Peyer's patch (tissue), 4 donors: Measurements from ENCODE around the gene MYL7. TPM values are rescaled to one million over a fixed set of nuclear protein-coding genes. Genes with fewer than 3 reads are reported as not detected.
A peak's percentile ranks its signal among the peaks of the same experiment; 100 is the strongest.

ENCODE experiments used
- DNase-seq, 3 donors: peaks; one replicate each; pipeline ENCODE4 v3.0.0-alpha.2; 2017 to 2019
- H3K27ac ChIP-seq, 4 donors: fragments of 200-600 bp; sonication (generic); one replicate each; pipeline ENCODE4 v1.5.1; 2016 to 2019
- H3K27me3 ChIP-seq, 2 donors: fragments of 200-600 bp; sonication (generic); one replicate each; pipeline ENCODE4 v1.5.1; 2019
- H3K36me3 ChIP-seq, 3 donors: fragments of 200-600 bp; sonication (generic); one replicate each; pipeline ENCODE4 v1.5.1; 2016 to 2019
- H3K4me1 ChIP-seq, 4 donors: fragments of 200-600 bp; sonication (generic); one replicate each; pipeline ENCODE4 v1.5.1; 2016 to 2019
- H3K4me3 ChIP-seq, 4 donors: fragments of 200-600 bp; sonication (generic); 1 replicate in 3 of 4; 2 replicates in 1 of 4; pipeline ENCODE4 v1.5.1; 2016 to 2019; ENCODE audit warnings: mild to moderate bottlenecking in 1 of 4
- H3K9me3 ChIP-seq, 4 donors: fragments of 200-600 bp; sonication (generic); one replicate each; pipeline ENCODE4 v1.5.1; 2016 to 2019; ENCODE audit warnings: mild to moderate bottlenecking in 1 of 4
- CTCF ChIP-seq, 6 experiments: fragments of 450-650 bp in 4 of 6; fragments of 200-600 bp in 2 of 6; sonication (generic) in 1 of 6; IDR thresholded peaks; one replicate each; pipeline ENCODE4 v1.5.1; 2017 to 2019; ENCODE audit warnings: antibody characterized with exemption in 6 of 6, mild to moderate bottlenecking in 3 of 6, moderate library complexity in 1 of 6
- POLR2A ChIP-seq, 2 donors: fragments of 450-650 bp; IDR thresholded peaks; one replicate each; pipeline ENCODE4 v1.5.1; 2017; ENCODE audit warnings: antibody characterized with exemption in 2 of 2, mild to moderate bottlenecking in 2 of 2, moderate library complexity in 2 of 2
- total RNA-seq, 4 donors: library from RNA; depleted of rRNA; stranded (reverse); fragments of >200 nt; gene quantifications; one replicate each; pipeline ENCODE4 v1.1.0, GENCODE V29; 2016

The MYL7 gene
- total RNA-seq, 4 donors from 2014 or later: not detected

GRCh38 chr7:44187636-44188416, 46.7 kb upstream of the MYL7 start:
- H3K27me3 ChIP-seq: no peaks in the 10 kb centered on the region
- H3K4me1 ChIP-seq: no peaks in the 10 kb centered on the region
- H3K9me3 ChIP-seq: peaks cover 0 to 1% (median 0%) of the 10 kb centered on the region in 4 donors
- no peak for DNase-seq
- no peak overlapping the region for H3K27ac ChIP-seq
- H3K36me3 ChIP-seq: no peaks in the 10 kb centered on the region
- TF ChIP-seq POLR2A (IDR thresholded peaks at IDR 0.05) (no peak), CTCF (IDR thresholded peaks at IDR 0.05) (no peak)
- H3K4me3 ChIP-seq: no peak overlapping the region

- Histone ChIP-seq H3K36me3 (no peaks in the 10 kb centered on the region), H3K9me3 (peaks cover 0 to 4% (median 0%) of the 10 kb centered on the region in 4 donors), H3K4me3 (no peak overlapping the region), H3K4me1 (no peaks in the 10 kb centered on the region), H3K27me3 (no peaks in the 10 kb centered on the region), H3K27ac (no peak overlapping the region)
- no peak for TF ChIP-seq CTCF (IDR thresholded peaks at IDR 0.05)
- no peak for TF ChIP-seq POLR2A (IDR thresholded peaks at IDR 0.05)
- peak in 1 of 3 donors; percentile 6 for DNase-seq
Observed at GRCh38 chr7:44186736-44187135, 45.6 kb upstream of the MYL7 start.

GRCh38 chr7:44185729-44186128, 44.6 kb upstream of the MYL7 start:
- no peak overlapping the region for H3K27ac ChIP-seq
- DNase-seq: no peak
- H3K9me3 ChIP-seq: peaks cover 0 to 4% (median 0%) of the 10 kb centered on the region in 4 donors
- H3K27me3 ChIP-seq: no peaks in the 10 kb centered on the region
- TF ChIP-seq POLR2A (IDR thresholded peaks at IDR 0.05): no peak
- no peak for TF ChIP-seq CTCF (IDR thresholded peaks at IDR 0.05)
- no peaks in the 10 kb centered on the region for H3K36me3 ChIP-seq
- no peak overlapping the region for H3K4me3 ChIP-seq
- no peaks in the 10 kb centered on the region for H3K4me1 ChIP-seq

- no peaks in the 10 kb centered on the region for H3K36me3 ChIP-seq
- TF ChIP-seq CTCF (IDR thresholded peaks at IDR 0.05): no peak
- no peak for TF ChIP-seq POLR2A (IDR thresholded peaks at IDR 0.05)
- DNase-seq: no peak
- H3K27ac ChIP-seq: no peak overlapping the region
- peaks cover 0 to 4% (median 0%) of the 10 kb centered on the region in 4 donors for H3K9me3 ChIP-seq
- H3K4me3 ChIP-seq: no peak overlapping the region
- no peaks in the 10 kb centered on the region for H3K27me3 ChIP-seq
- no peaks in the 10 kb centered on the region for H3K4me1 ChIP-seq
Observed at GRCh38 chr7:44184873-44185446, 43.8 kb upstream of the MYL7 start.

GRCh38 chr7:44184206-44184872, 43.2 kb upstream of the MYL7 start:
- Histone ChIP-seq H3K4me3 (no peak overlapping the region), H3K36me3 (no peaks in the 10 kb centered on the region), H3K9me3 (peaks cover 0 to 4% (median 0%) of the 10 kb centered on the region in 4 donors), H3K27me3 (no peaks in the 10 kb centered on the region), H3K4me1 (no peaks in the 10 kb centered on the region), H3K27ac (no peak overlapping the region)
- TF ChIP-seq POLR2A (IDR thresholded peaks at IDR 0.05) (no peak), CTCF (IDR thresholded peaks at IDR 0.05) (no peak)
- DNase-seq: no peak
